HG02943 (cell line): ENCODE measurements around the gene EYA4.
"Not testable (repeated sequence)": the region's sequence is repeated elsewhere in the genome, so short reads cannot be mapped to it uniquely, and the experiment has no call there.

Experiments
- ATAC-seq: cut with Tn5 transposase; IDR thresholded peaks from one replicate; pipeline ENCODE4 v1.9.1; 2021; ENCODE audit warnings: mild to moderate bottlenecking, low read depth, moderate library complexity; ENCODE audit not compliant: unreplicated experiment

Gene EYA4

GRCh38 chr6:133551436-133551835, 310.3 kb downstream of the EYA4 start:
- ATAC-seq, result no peak

GRCh38 chr6:133551847-133552341, 310.7 kb downstream of the EYA4 start:
- no peak for ATAC-seq

DNA sequence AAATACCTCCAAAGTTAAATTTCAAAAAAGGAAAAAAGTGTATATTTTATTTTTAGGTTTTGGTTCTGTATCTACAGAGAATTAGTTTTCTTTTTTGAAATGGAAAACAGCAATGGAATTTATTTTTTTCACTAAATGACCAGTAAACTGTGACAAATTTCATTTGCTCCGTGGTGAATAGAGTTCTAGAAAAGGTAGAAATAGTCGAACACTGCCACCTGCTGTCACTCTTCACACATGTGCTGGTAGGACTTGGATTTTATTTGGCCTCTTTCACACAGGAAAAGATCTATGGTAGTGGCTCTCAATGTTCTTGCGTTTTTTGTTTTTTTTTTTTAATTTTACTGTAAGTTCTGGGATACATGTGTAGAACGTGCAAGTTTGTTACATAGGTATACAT, 312.5 kb downstream of the EYA4 start:
- peak; percentile 61 for ATAC-seq

DNA sequence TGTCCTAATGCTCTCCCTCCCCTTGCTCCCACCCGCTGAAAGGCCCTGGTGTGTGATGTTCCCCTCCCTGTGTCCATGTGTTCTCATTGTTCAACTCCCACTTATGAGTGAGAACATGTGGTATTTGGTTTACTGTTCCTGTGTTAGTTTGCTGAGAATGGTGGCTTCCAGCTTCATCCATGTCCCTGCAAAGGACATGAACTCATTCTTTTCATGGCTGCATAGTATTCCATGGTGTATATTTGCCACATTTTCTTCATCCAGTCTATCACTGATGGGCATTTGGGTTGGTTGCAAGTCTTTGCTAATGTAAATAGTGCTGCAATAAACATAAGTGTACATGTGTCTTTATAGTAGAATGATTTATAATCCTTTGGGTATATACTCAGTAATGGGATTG, 313.0 kb downstream of the EYA4 start:
- ATAC-seq, result not testable (repeated sequence)

- ATAC-seq, result no peak
Observed at GRCh38 chr6:133555685-133556084, 314.5 kb downstream of the EYA4 start.

GRCh38 chr6:133559926-133560325, 318.8 kb downstream of the EYA4 start:
- ATAC-seq, result no peak

GRCh38 chr6:133567636-133568035, 326.5 kb downstream of the EYA4 start:
- no peak for ATAC-seq

- ATAC-seq, result peak; percentile 75
Observed at GRCh38 chr6:133568970-133569889, 328.1 kb downstream of the EYA4 start.

DNA sequence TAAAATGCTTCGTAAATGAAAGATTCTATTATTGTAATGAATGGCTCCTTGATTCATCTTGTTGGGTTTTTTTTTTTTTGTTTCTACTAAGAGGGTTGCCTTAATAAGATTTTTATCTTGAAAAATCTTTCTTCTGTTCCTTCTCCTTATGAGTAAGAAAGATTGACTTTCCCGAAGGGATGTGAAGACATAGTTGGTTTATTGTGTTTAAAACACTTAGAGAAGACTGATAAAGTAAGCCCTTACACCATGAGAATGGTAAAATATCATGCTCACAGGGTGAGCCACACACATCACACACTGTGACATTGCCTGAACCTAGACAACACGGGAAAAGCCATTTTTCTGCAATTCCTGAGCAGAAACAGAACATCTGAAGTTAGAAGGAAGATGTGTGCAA, 330.5 kb downstream of the EYA4 start:
- no peak for ATAC-seq

DNA sequence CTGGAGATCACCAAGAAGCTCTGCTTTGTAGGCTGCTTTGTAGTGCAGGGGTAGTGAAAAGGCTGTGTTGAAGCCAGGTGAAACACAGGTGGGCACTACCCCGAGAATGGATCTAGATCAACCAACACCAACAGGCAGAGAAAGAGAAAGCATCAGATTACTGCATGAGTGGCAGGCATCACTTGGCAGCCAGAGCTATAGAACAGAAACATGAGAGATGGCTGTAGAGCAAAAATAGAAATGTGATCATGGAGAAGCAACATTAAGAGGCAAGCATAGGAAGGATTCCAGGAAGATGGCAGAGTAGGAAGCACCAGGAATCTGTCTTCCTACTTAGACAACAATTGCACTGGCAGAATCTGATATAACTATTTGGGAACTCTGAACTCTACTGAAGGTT, 336.7 kb downstream of the EYA4 start:
- ATAC-seq, result no peak
